Measurements from ENCODE around the gene CBFA2T3. TPM values are rescaled to one million over a fixed set of nuclear protein-coding genes. Genes with fewer than 3 reads are reported as not detected.
A peak's percentile ranks its signal among the peaks of the same experiment; 100 is the strongest.
"Not testable (repeated sequence)": the region's sequence is repeated elsewhere in the genome, so short reads cannot be mapped to it uniquely, and the experiment has no call there.

CBFA2T3 gene
- total and polyA plus RNA-seq, 4 donors: 4.7 to 11.8 (median 6.6) TPM

GRCh38 chr16:89004209-89004831 is 27.3 kb upstream of the CBFA2T3 start:
- H3K9me3 ChIP-seq (ENCODE audit: control insufficient read depth in 4 of 4, insufficient read depth in 3 of 4, low read length in 3 of 4): peaks cover 0 to 20% (median 0%) of the 10 kb centered on the region in 4 donors
- ATAC-seq (ENCODE audit: insufficient read depth, low FRiP score) (no peak), DNase-seq (peak; percentile 71 to 79 (median 76))
- WGBS, 2 donors: 16 to 22% methylated on average over 34 of the region's 34 CpGs
- no peak overlapping the region for H3K4me3 ChIP-seq
- H3K4me1 ChIP-seq (ENCODE audit: control insufficient read depth in 5 of 5, insufficient read depth in 5 of 5, low read length in 5 of 5): peaks cover 0 to 7% (median 5%) of the 10 kb centered on the region in 5 donors
- TF ChIP-seq CTCF (IDR thresholded peaks at IDR 0.05; ENCODE audit: control extremely low read depth, extremely low read depth): no peak
- H3K27me3 ChIP-seq (ENCODE audit: control insufficient read depth in 3 of 3, insufficient read depth in 3 of 3, low read length in 2 of 3): peaks cover 0 to 20% (median 7%) of the 10 kb centered on the region in 3 donors
- no peak overlapping the region for H3K9ac ChIP-seq (ENCODE audit: insufficient read depth in 1 of 2, low read length in 2 of 2)
- H3K36me3 ChIP-seq (ENCODE audit: control insufficient read depth in 4 of 4, insufficient read depth in 4 of 4, low read length in 4 of 4): no peaks in the 10 kb centered on the region
- no peak overlapping the region for H3K27ac ChIP-seq (ENCODE audit: low read depth in 1 of 2, low read length in 1 of 2)

- WGBS, 2 donors: 8 to 18% methylated on average over 11 of the region's 11 CpGs
- peaks cover 0 to 20% (median 0%) of the 10 kb centered on the region in 4 donors for H3K9me3 ChIP-seq (ENCODE audit: control insufficient read depth in 4 of 4, insufficient read depth in 3 of 4, low read length in 3 of 4)
- no peak overlapping the region for H3K27ac ChIP-seq (ENCODE audit: low read depth in 1 of 2, low read length in 1 of 2)
- peaks cover 0 to 7% (median 5%) of the 10 kb centered on the region in 5 donors for H3K4me1 ChIP-seq (ENCODE audit: control insufficient read depth in 5 of 5, insufficient read depth in 5 of 5, low read length in 5 of 5)
- peaks cover 0 to 20% (median 7%) of the 10 kb centered on the region in 3 donors for H3K27me3 ChIP-seq (ENCODE audit: control insufficient read depth in 3 of 3, insufficient read depth in 3 of 3, low read length in 2 of 3)
- H3K4me3 ChIP-seq: no peak overlapping the region
- no peak for TF ChIP-seq CTCF (IDR thresholded peaks at IDR 0.05; ENCODE audit: control extremely low read depth, extremely low read depth)
- no peak overlapping the region for H3K9ac ChIP-seq (ENCODE audit: insufficient read depth in 1 of 2, low read length in 2 of 2)
- no peaks in the 10 kb centered on the region for H3K36me3 ChIP-seq (ENCODE audit: control insufficient read depth in 4 of 4, insufficient read depth in 4 of 4, low read length in 4 of 4)
- ATAC-seq (ENCODE audit: insufficient read depth, low FRiP score): no peak
- no peak for DNase-seq
Measured at GRCh38 chr16:89003831-89004208, 26.8 kb upstream of the CBFA2T3 start.

GRCh38 chr16:89002851-89003830 is 26.1 kb upstream of the CBFA2T3 start:
- Histone ChIP-seq H3K27ac (ENCODE audit: low read depth in 1 of 2, low read length in 1 of 2) (no peak overlapping the region), H3K36me3 (ENCODE audit: control insufficient read depth in 4 of 4, insufficient read depth in 4 of 4, low read length in 4 of 4) (no peaks in the 10 kb centered on the region), H3K4me3 (no peak overlapping the region), H3K9me3 (ENCODE audit: control insufficient read depth in 4 of 4, insufficient read depth in 3 of 4, low read length in 3 of 4) (peaks cover 0 to 25% (median 0%) of the 10 kb centered on the region in 4 donors), H3K4me1 (ENCODE audit: control insufficient read depth in 5 of 5, insufficient read depth in 5 of 5, low read length in 5 of 5) (peaks cover 0 to 7% (median 5%) of the 10 kb centered on the region in 5 donors), H3K9ac (ENCODE audit: insufficient read depth in 1 of 2, low read length in 2 of 2) (no peak overlapping the region), H3K27me3 (ENCODE audit: control insufficient read depth in 3 of 3, insufficient read depth in 3 of 3, low read length in 2 of 3) (peaks cover 0 to 20% (median 7%) of the 10 kb centered on the region in 3 donors)
- 61 to 66% methylated on average over 42 to 47 of the region's 47 CpGs for WGBS, 2 donors
- TF ChIP-seq CTCF (IDR thresholded peaks at IDR 0.05; ENCODE audit: control extremely low read depth, extremely low read depth): no peak
- DNase-seq (no peak), ATAC-seq (ENCODE audit: insufficient read depth, low FRiP score) (no peak)

- DNase-seq; H3K4me3 ChIP-seq; ATAC-seq (ENCODE audit: insufficient read depth, low FRiP score); H3K36me3 ChIP-seq (ENCODE audit: control insufficient read depth in 4 of 4, insufficient read depth in 4 of 4, low read length in 4 of 4); H3K4me1 ChIP-seq (ENCODE audit: control insufficient read depth in 5 of 5, insufficient read depth in 5 of 5, low read length in 5 of 5); H3K27ac ChIP-seq (ENCODE audit: low read depth in 1 of 2, low read length in 1 of 2); H3K9ac ChIP-seq (ENCODE audit: insufficient read depth in 1 of 2, low read length in 2 of 2): not testable (repeated sequence)
- H3K9me3 ChIP-seq (ENCODE audit: control insufficient read depth in 4 of 4, insufficient read depth in 3 of 4, low read length in 3 of 4): peaks cover 0 to 31% (median 2%) of the 10 kb centered on the region in 4 donors
- 90 to 93% methylated on average over 15 to 19 of the region's 19 CpGs for WGBS, 2 donors
- H3K27me3 ChIP-seq (ENCODE audit: control insufficient read depth in 3 of 3, insufficient read depth in 3 of 3, low read length in 2 of 3): peaks cover 0 to 20% (median 7%) of the 10 kb centered on the region in 3 donors
Measured at GRCh38 chr16:89002081-89002480, 25.1 kb upstream of the CBFA2T3 start.
